Activated CD4-positive, alpha-beta T cell treated with anti-CD3 and anti-CD28 coated beads, Interleukin-2, Interleukin-6, amounts not matched to agents 100 ng/mL and 50 ng/mL, durations not matched to agents 16 hours and 8 hours (primary cell): ENCODE measurements around the gene PAN3.

Experiments
- DNase-seq: peaks from one replicate; pipeline ENCODE4 v3.0.0-alpha.2; 2020

The PAN3 gene

DNA sequence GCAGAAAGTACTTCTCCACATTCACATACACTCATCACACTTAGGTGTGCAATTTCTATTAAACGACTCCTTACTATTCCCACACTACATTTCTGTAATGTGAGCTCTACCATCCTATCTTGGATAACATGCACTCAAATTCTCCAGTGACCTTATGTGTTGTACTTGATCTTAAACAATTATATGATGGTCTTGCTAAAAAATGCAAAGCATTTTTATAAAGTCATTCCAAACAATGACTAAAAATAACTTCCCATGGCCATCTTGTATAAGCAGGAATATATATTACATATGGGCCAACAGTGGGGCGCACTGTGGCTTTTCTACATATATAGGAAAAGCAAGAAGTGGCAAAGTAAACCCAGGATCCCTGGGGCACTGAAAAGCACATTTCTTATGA, 201.1 kb downstream of the PAN3 start:
- no peak for DNase-seq

DNA sequence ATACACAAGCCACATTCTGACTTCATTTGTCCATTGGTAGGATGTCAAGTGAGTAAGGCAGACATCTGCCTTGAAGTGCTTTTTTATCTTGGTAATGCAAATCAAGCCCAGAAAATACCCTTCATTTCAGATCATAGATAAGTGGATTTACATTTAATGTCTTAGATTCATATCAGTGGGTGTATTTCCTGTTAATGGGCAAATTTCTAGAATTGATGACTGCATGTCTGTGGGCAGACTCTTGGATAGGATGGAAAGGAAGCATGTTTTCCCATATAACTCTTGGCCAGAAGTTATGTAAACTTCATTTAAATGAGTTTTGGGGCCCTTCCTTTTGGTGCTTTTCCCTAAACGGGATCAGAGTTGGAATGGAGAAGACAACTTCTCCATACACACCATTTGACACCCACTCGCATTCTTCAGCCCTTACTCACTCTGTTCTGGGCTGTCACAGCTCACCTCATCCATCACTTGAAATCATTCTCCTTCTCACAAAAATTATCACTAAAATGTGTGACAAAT, 202.0 kb downstream of the PAN3 start:
- no peak for DNase-seq

DNA sequence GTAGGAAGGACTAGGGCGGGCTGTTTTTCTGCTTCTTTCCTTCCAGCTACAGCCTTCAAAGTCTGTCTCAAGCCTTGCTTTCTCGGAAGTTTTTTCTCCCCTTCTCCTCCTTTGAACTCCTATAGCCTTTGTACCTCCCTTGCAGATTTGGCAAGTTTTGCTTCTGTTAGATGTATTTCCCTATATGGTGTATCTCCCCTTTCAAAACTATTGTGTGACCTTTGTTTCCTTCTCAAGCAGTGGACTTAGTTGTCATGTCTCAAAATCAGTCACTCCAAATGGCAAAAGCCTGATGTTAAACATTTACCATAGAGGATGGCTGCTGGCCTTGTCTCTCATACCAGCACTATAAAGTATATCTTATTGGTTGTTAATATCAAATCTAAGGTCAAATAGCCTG, 203.9 kb downstream of the PAN3 start:
- DNase-seq = no peak

DNA sequence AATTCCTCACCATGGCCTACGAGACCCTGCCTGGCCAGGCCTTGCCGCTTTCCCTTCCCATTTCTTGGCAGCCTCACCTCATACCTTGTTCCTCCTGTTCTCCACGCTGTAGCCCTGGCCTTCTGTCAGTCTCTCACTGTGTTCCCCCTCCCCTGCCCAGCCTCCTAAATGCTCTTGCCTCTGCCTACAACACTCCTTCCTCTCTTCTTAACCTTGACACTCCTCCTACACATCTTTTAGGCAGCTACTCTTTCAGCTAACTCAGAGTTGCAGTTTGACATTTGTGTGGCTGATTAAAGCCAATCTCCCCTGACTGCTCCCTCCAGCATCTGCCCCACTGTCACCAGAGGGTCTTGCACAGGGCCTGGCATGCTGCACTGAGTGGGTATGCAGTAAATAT, 205.8 kb downstream of the PAN3 start:
- no peak for DNase-seq
